Loucy (cell line): ENCODE results near the gene KCNK7.

Experiments used
- H2AFZ ChIP-seq: fragments of 200-600 bp; sonication (generic); 2 replicates; pipeline ENCODE4 v1.6.0; 2016; ENCODE audit warnings: antibody characterized with exemption, mild to moderate bottlenecking, low read length, moderate library complexity
- H3F3A ChIP-seq: fragments of 200-600 bp; 2 replicates; pipeline ENCODE4 v1.6.0; 2016; ENCODE audit warnings: antibody characterized with exemption, low read depth, mild to moderate bottlenecking
- H3K27me3 ChIP-seq: fragments of 200-600 bp; sonication (generic); 2 replicates; pipeline ENCODE4 v1.6.1; 2014; ENCODE audit warnings: low read length, mild to moderate bottlenecking; ENCODE audit not compliant: insufficient read depth, poor library complexity, severe bottlenecking
- H3K36me3 ChIP-seq: fragments of 200-600 bp; sonication (generic); 2 replicates; pipeline ENCODE4 v1.6.1; 2016; ENCODE audit warnings: low read length; ENCODE audit not compliant: insufficient read depth
- H3K4me1 ChIP-seq: fragments of 200-600 bp; sonication (generic); 2 replicates; pipeline ENCODE4 v1.5.1; 2014; ENCODE audit warnings: low read length, mild to moderate bottlenecking; ENCODE audit not compliant: insufficient read depth, poor library complexity, severe bottlenecking
- H3K4me2 ChIP-seq: fragments of 200-600 bp; sonication (generic); 2 replicates; pipeline ENCODE4 v1.6.0; 2014; ENCODE audit warnings: antibody characterized with exemption, low read length, low read depth, mild to moderate bottlenecking; ENCODE audit not compliant: poor library complexity, severe bottlenecking
- H3K4me3 ChIP-seq: fragments of 200-600 bp; sonication (generic); 2 replicates; pipeline ENCODE4 v1.5.1; 2014; ENCODE audit warnings: low read length, mild to moderate bottlenecking, mixed read lengths; ENCODE audit not compliant: poor library complexity, severe bottlenecking
- H3K79me2 ChIP-seq: fragments of 200-600 bp; sonication (generic); 2 replicates; pipeline ENCODE4 v1.6.1; 2014; ENCODE audit warnings: low read length; ENCODE audit not compliant: insufficient read depth
- H3K9ac ChIP-seq: fragments of 200-600 bp; sonication (generic); 2 replicates; pipeline ENCODE4 v1.6.0; 2014; ENCODE audit warnings: mild to moderate bottlenecking, low read depth, low read length, moderate library complexity; ENCODE audit not compliant: poor library complexity, severe bottlenecking
- H3K9me2 ChIP-seq: fragments of 200-600 bp; sonication (generic); replicated peaks from 2 replicates; pipeline ENCODE4 v1.6.1; 2016; ENCODE audit warnings: low read depth, low read length, mixed read lengths
- H3K9me3 ChIP-seq: fragments of 200-600 bp; sonication (generic); 2 replicates; pipeline ENCODE4 v1.6.1; 2014; ENCODE audit warnings: mild to moderate bottlenecking, antibody characterized with exemption, low read length, low read depth; ENCODE audit not compliant: insufficient read depth
- H4K20me1 ChIP-seq: fragments of 200-600 bp; sonication (generic); 2 replicates; pipeline ENCODE4 v1.6.0; 2014; ENCODE audit warnings: antibody characterized with exemption, low read length, mild to moderate bottlenecking; ENCODE audit not compliant: insufficient read depth, poor library complexity, severe bottlenecking
- CTCF ChIP-seq: fragments of 200-600 bp; sonication (generic); conservative IDR thresholded peaks from 2 replicates; pipeline ENCODE4 v1.5.1; 2014; ENCODE audit warnings: mild to moderate bottlenecking, antibody characterized with exemption, low read length
- EZH2phosphoT487 ChIP-seq: fragments of 200-600 bp; IDR thresholded peaks from 2 replicates; pipeline ENCODE4 v1.6.1; 2018; ENCODE audit warnings: antibody characterized with exemption, mild to moderate bottlenecking, moderate library complexity, borderline replicate concordance

Gene KCNK7

GRCh38 chr11:65592858-65593517 is 2.6 kb downstream of the KCNK7 start:
- no peaks in the 10 kb centered on the region for H3K27me3 ChIP-seq
- no peak overlapping the region for H3K4me2 ChIP-seq
- no peaks in the 10 kb centered on the region for H3K9me2 ChIP-seq
- H2AFZ ChIP-seq = no peak overlapping the region
- TF ChIP-seq EZH2phosphoT487 (no peak), CTCF (no peak)
- peaks cover 18% of the 10 kb centered on the region for H3K4me1 ChIP-seq
- H3K4me3 ChIP-seq = no peak overlapping the region
- no peaks in the 10 kb centered on the region for H3K79me2 ChIP-seq
- H3K9me3 ChIP-seq = no peaks in the 10 kb centered on the region
- H4K20me1 ChIP-seq = peaks cover 2% of the 10 kb centered on the region
- no peak overlapping the region for H3K9ac ChIP-seq
- no peaks in the 10 kb centered on the region for H3F3A ChIP-seq
- peaks cover 3% of the 10 kb centered on the region; the same call in 1 of the 2 replicates for H3K36me3 ChIP-seq

GRCh38 chr11:65591939-65592857 is 3.4 kb downstream of the KCNK7 start:
- H3K4me2 ChIP-seq = no peak overlapping the region
- no peaks in the 10 kb centered on the region for H3F3A ChIP-seq
- H3K9me2 ChIP-seq = no peaks in the 10 kb centered on the region
- no peak overlapping the region for H2AFZ ChIP-seq
- peaks cover 20% of the 10 kb centered on the region for H3K4me1 ChIP-seq
- H3K4me3 ChIP-seq = no peak overlapping the region
- H3K36me3 ChIP-seq = no peaks in the 10 kb centered on the region
- H3K27me3 ChIP-seq = no peaks in the 10 kb centered on the region
- H4K20me1 ChIP-seq = peaks cover 2% of the 10 kb centered on the region
- no peaks in the 10 kb centered on the region for H3K9me3 ChIP-seq
- H3K9ac ChIP-seq = no peak overlapping the region
- TF ChIP-seq CTCF (no peak), EZH2phosphoT487 (no peak)
- H3K79me2 ChIP-seq = no peaks in the 10 kb centered on the region

GRCh38 chr11:65590240-65590738 is 5.3 kb downstream of the KCNK7 start:
- peaks cover 2% of the 10 kb centered on the region for H4K20me1 ChIP-seq
- no peaks in the 10 kb centered on the region for H3K36me3 ChIP-seq
- no peak overlapping the region for H3K4me3 ChIP-seq
- TF ChIP-seq EZH2phosphoT487 (no peak), CTCF (no peak)
- no peaks in the 10 kb centered on the region for H3K79me2 ChIP-seq
- H3F3A ChIP-seq = no peaks in the 10 kb centered on the region
- no peaks in the 10 kb centered on the region for H3K27me3 ChIP-seq
- peak overlapping the region; percentile 38 for H3K9ac ChIP-seq
- no peak overlapping the region for H3K4me2 ChIP-seq
- H3K9me3 ChIP-seq = no peaks in the 10 kb centered on the region
- H3K4me1 ChIP-seq = peaks cover 20% of the 10 kb centered on the region
- no peak overlapping the region for H2AFZ ChIP-seq
- no peaks in the 10 kb centered on the region for H3K9me2 ChIP-seq
